MM.1S (cell line): ENCODE data around the gene UBE2E3.

Experiments used
- DNase-seq: peaks from one replicate; pipeline ENCODE4 v3.0.0-alpha.2; 2015
- H2AFZ ChIP-seq: fragments of 300-600 bp; sonication (generic); 2 replicates; pipeline ENCODE4 v1.6.0; 2016; ENCODE audit warnings: antibody characterized with exemption, low read length
- H3F3A ChIP-seq: fragments of 300-600 bp; sonication (generic); 2 replicates; pipeline ENCODE4 v1.6.1; 2016; ENCODE audit warnings: mild to moderate bottlenecking, antibody characterized with exemption, low read length, moderate library complexity, mixed read lengths; ENCODE audit not compliant: insufficient read depth
- H3K27ac ChIP-seq: fragments of 300-600 bp; sonication (generic); 2 replicates; pipeline ENCODE4 v1.5.1; 2016; ENCODE audit warnings: mild to moderate bottlenecking, low read length
- H3K27me3 ChIP-seq: fragments of 300-600 bp; sonication (generic); replicated peaks from 2 replicates; pipeline ENCODE4 v1.6.0; 2016; ENCODE audit warnings: low read length; ENCODE audit not compliant: insufficient read depth
- H3K36me3 ChIP-seq: fragments of 300-600 bp; sonication (generic); replicated peaks from 2 replicates; pipeline ENCODE4 v1.6.1; 2016; ENCODE audit warnings: mild to moderate bottlenecking, low read length, mixed read lengths; ENCODE audit not compliant: insufficient read depth
- H3K4me1 ChIP-seq: fragments of 300-600 bp; sonication (generic); 2 replicates; pipeline ENCODE4 v1.6.1; 2016; ENCODE audit warnings: low read length, mixed read lengths
- H3K4me2 ChIP-seq: fragments of 300-600 bp; sonication (generic); 2 replicates; pipeline ENCODE4 v1.6.0; 2016; ENCODE audit warnings: low read depth, low read length
- H3K4me3 ChIP-seq: fragments of 300-600 bp; sonication (generic); 2 replicates; pipeline ENCODE4 v1.5.1; 2016; ENCODE audit warnings: low read length, mixed read lengths
- H3K79me2 ChIP-seq: fragments of 300-600 bp; sonication (generic); 2 replicates; pipeline ENCODE4 v1.6.1; 2016; ENCODE audit warnings: mixed run types, low read length, mixed read lengths
- H3K9ac ChIP-seq: fragments of 300-600 bp; sonication (generic); 2 replicates; pipeline ENCODE4 v1.6.1; 2016; ENCODE audit warnings: low read length, mixed read lengths
- H3K9me2 ChIP-seq: fragments of 300-600 bp; sonication (generic); replicated peaks from 2 replicates; pipeline ENCODE4 v1.6.1; 2016; ENCODE audit warnings: mild to moderate bottlenecking, low read length, mixed read lengths; ENCODE audit not compliant: insufficient read depth
- H3K9me3 ChIP-seq: fragments of 300-600 bp; sonication (generic); replicated peaks from 2 replicates; pipeline ENCODE4 v1.6.1; 2016; ENCODE audit warnings: mild to moderate bottlenecking, low read length, mixed read lengths; ENCODE audit not compliant: insufficient read depth
- H4K20me1 ChIP-seq: fragments of 300-600 bp; sonication (generic); 2 replicates; pipeline ENCODE4 v1.6.1; 2016; ENCODE audit warnings: mild to moderate bottlenecking, low read length, moderate library complexity, mixed read lengths; ENCODE audit not compliant: insufficient read depth
- EZH2 ChIP-seq: fragments of 300-600 bp; sonication (generic); optimal IDR thresholded peaks from 2 replicates; pipeline ENCODE3; 2017; ENCODE audit warnings: low read depth, mild to moderate bottlenecking, antibody characterized with exemption, low read length, mixed read lengths
- EZH2phosphoT487 ChIP-seq: fragments of 300-600 bp; sonication (generic); IDR thresholded peaks from 2 replicates; pipeline ENCODE4 v1.6.1; 2018; ENCODE audit warnings: antibody characterized with exemption, low read length
- TF ChIP-seq, protein P1 (sequence below): fragments of 300-600 bp; sonication (generic); IDR thresholded peaks from 2 replicates; pipeline ENCODE4 v1.5.1; 2016; ENCODE audit warnings: antibody characterized with exemption, low read length, mixed read lengths

The UBE2E3 gene

GRCh38 chr2:180952731-180953336 lies 27.6 kb upstream of the UBE2E3 start:
- DNase-seq = no peak
- no peaks in the 10 kb centered on the region for H3F3A ChIP-seq
- no peaks in the 10 kb centered on the region for H3K9me3 ChIP-seq
- H3K9ac ChIP-seq = no peak overlapping the region
- no peak overlapping the region for H3K27ac ChIP-seq
- H3K4me2 ChIP-seq = no peak overlapping the region
- no peaks in the 10 kb centered on the region for H3K27me3 ChIP-seq
- no peaks in the 10 kb centered on the region for H3K79me2 ChIP-seq
- H3K9me2 ChIP-seq = no peaks in the 10 kb centered on the region
- H2AFZ ChIP-seq = no peak overlapping the region
- no peaks in the 10 kb centered on the region for H3K4me1 ChIP-seq
- no peaks in the 10 kb centered on the region for H3K36me3 ChIP-seq
- no peaks in the 10 kb centered on the region for H4K20me1 ChIP-seq
- no peak for TF ChIP-seq EZH2
- no peak overlapping the region for H3K4me3 ChIP-seq

DNA sequence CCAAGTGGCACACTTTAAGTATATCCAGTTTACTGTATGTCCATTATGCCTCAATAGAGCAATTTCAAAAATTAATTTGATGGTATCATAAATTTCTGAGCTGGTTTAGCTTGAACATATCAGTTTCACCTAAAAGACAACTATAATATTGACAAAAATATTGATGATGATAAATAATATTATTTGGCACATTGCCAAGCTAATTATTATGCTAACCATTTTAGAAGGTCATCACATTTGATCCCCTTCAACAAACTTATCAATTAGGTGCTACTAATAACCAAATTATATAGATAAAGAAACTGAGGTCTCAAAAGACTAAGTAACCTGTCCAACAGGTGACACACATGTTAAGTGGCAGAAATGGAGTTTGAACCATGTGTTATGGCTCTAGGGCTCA lies 26.9 kb upstream of the UBE2E3 start:
- Histone ChIP-seq H3K27ac (no peak overlapping the region), H2AFZ (no peak overlapping the region), H3K27me3 (no peaks in the 10 kb centered on the region), H3K9me2 (no peaks in the 10 kb centered on the region), H3K9me3 (no peaks in the 10 kb centered on the region), H3K79me2 (no peaks in the 10 kb centered on the region), H3K9ac (no peak overlapping the region), H3K4me2 (no peak overlapping the region), H3K4me3 (no peak overlapping the region), H3F3A (no peaks in the 10 kb centered on the region), H4K20me1 (no peaks in the 10 kb centered on the region), H3K36me3 (no peaks in the 10 kb centered on the region), H3K4me1 (no peaks in the 10 kb centered on the region)
- TF ChIP-seq, protein P1, sequence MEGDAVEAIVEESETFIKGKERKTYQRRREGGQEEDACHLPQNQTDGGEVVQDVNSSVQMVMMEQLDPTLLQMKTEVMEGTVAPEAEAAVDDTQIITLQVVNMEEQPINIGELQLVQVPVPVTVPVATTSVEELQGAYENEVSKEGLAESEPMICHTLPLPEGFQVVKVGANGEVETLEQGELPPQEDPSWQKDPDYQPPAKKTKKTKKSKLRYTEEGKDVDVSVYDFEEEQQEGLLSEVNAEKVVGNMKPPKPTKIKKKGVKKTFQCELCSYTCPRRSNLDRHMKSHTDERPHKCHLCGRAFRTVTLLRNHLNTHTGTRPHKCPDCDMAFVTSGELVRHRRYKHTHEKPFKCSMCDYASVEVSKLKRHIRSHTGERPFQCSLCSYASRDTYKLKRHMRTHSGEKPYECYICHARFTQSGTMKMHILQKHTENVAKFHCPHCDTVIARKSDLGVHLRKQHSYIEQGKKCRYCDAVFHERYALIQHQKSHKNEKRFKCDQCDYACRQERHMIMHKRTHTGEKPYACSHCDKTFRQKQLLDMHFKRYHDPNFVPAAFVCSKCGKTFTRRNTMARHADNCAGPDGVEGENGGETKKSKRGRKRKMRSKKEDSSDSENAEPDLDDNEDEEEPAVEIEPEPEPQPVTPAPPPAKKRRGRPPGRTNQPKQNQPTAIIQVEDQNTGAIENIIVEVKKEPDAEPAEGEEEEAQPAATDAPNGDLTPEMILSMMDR = no peak
- DNase-seq = no peak

GRCh38 chr2:180955101-180955500 lies 25.3 kb upstream of the UBE2E3 start:
- Histone ChIP-seq H3K4me2 (no peak overlapping the region), H3K4me3 (no peak overlapping the region), H3K4me1 (no peaks in the 10 kb centered on the region), H3K27ac (no peak overlapping the region), H3K9ac (no peak overlapping the region), H3K9me2 (no peaks in the 10 kb centered on the region), H4K20me1 (no peaks in the 10 kb centered on the region), H3K79me2 (no peaks in the 10 kb centered on the region), H3K36me3 (no peaks in the 10 kb centered on the region), H3K27me3 (no peaks in the 10 kb centered on the region), H2AFZ (no peak overlapping the region), H3F3A (no peaks in the 10 kb centered on the region), H3K9me3 (no peaks in the 10 kb centered on the region)
- TF ChIP-seq EZH2 = no peak
- TF ChIP-seq EZH2phosphoT487 = no peak
- TF ChIP-seq, protein P1 = no peak
- no peak for DNase-seq

DNA sequence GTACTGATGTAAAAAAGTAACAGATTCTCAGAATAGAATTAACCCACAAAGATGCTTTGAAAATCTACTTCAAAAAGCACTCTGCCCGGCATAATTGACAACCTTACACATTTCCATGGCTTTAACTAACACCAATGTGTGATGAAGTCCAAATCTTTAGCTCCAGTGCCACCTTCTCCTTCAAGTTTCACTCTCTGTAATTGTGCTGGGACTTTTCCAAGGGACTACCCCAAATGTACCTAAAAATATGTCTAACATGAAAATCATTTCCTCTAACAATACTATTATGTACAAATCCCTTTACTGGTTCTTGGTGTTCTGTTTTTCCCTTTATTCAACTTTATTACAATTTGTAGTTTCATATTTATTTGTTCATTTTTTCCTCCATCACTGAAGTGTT lies 20.6 kb upstream of the UBE2E3 start:
- no peak overlapping the region for H3K9ac ChIP-seq
- TF ChIP-seq, protein P1 = no peak
- no peak for TF ChIP-seq EZH2phosphoT487
- no peak for TF ChIP-seq EZH2
- no peak overlapping the region for H2AFZ ChIP-seq
- H3K4me2 ChIP-seq = no peak overlapping the region
- no peaks in the 10 kb centered on the region for H4K20me1 ChIP-seq
- no peaks in the 10 kb centered on the region for H3K9me2 ChIP-seq
- H3F3A ChIP-seq = no peaks in the 10 kb centered on the region
- no peaks in the 10 kb centered on the region for H3K27me3 ChIP-seq
- DNase-seq = no peak
- H3K79me2 ChIP-seq = no peaks in the 10 kb centered on the region
- H3K4me1 ChIP-seq = no peaks in the 10 kb centered on the region
- no peak overlapping the region for H3K27ac ChIP-seq
- H3K4me3 ChIP-seq = no peak overlapping the region
- no peaks in the 10 kb centered on the region for H3K36me3 ChIP-seq
- H3K9me3 ChIP-seq = no peaks in the 10 kb centered on the region
